ENCODE results near the gene KCTD16. TPM values are rescaled to one million over a fixed set of nuclear protein-coding genes. Genes with fewer than 3 reads are reported as not detected.

KCTD16 gene
- polyA plus RNA-seq, 1 donor (not counting 4 experiments of a cell fraction or from before 2014, with no cell fraction given): 0.04 TPM

GRCh38 chr5:144151026-144151425 lies 19.6 kb upstream of the KCTD16 start:
- dilution Hi-C loops (cut with MboI; ENCODE audit: extremely low pct_ligation_motif_present, low sequenced_read_pairs): no loop called here
- TF ChIP-seq CTCF (optimal IDR thresholded peaks at IDR 0.05 in 1 of 3, IDR thresholded peaks at IDR 0.05 in 1 of 3, conservative IDR thresholded peaks at IDR 0.05 in 1 of 3; ENCODE audit: extremely low read depth in 1 of 3, insufficient read depth in 2 of 3, low read length in 3 of 3): no peak
- no peak for TF ChIP-seq EZH2 (IDR thresholded peaks at IDR 0.05; ENCODE audit: low read length)
- Histone ChIP-seq H4K20me1 (ENCODE audit: control insufficient read depth, extremely low read depth, insufficient read depth, low read length) (no peaks in the 10 kb centered on the region), H3K79me2 (ENCODE audit: control insufficient read depth, insufficient read depth, low read length) (no peaks in the 10 kb centered on the region), H3K4me2 (ENCODE audit: control insufficient read depth, extremely low read depth, insufficient read depth, low read depth, low read length) (no peak overlapping the region), H2AFZ (ENCODE audit: control insufficient read depth, low read length) (no peak overlapping the region), H3K27me3 (ENCODE audit: control insufficient read depth, extremely low read depth, insufficient read depth, low read length) (no peaks in the 10 kb centered on the region), H3K4me3 (ENCODE audit: control insufficient read depth in 2 of 3, extremely low read depth in 1 of 3, insufficient read depth in 2 of 3, low read depth in 1 of 3, low read length in 3 of 3) (no peak overlapping the region), H3K27ac (ENCODE audit: control insufficient read depth, insufficient read depth, low read length) (no peak overlapping the region), H3K9ac (ENCODE audit: control insufficient read depth, extremely low read depth, insufficient read depth, low read length) (no peak overlapping the region), H3K9me1 (ENCODE audit: control insufficient read depth, extremely low read depth, insufficient read depth, low read length) (peaks cover 2% of the 10 kb centered on the region), H3K9me3 (ENCODE audit: control insufficient read depth, low read depth, low read length) (no peaks in the 10 kb centered on the region), H3K4me1 (ENCODE audit: control insufficient read depth, extremely low read depth, insufficient read depth, low read length) (no peaks in the 10 kb centered on the region), H3K36me3 (ENCODE audit: control insufficient read depth in 2 of 2, extremely low read depth in 1 of 2, insufficient read depth in 2 of 2, low read length in 2 of 2) (no peaks in the 10 kb centered on the region)
- no peak for DNase-seq (ENCODE audit: low read depth, low spot score)
- FAIRE-seq: no peak

GRCh38 chr5:144156767-144157171 lies 13.9 kb upstream of the KCTD16 start:
- no peaks in the 10 kb centered on the region for H3K27me3 ChIP-seq (ENCODE audit: control insufficient read depth, extremely low read depth, insufficient read depth, low read length)
- H3K79me2 ChIP-seq (ENCODE audit: control insufficient read depth, insufficient read depth, low read length): no peaks in the 10 kb centered on the region
- peak; percentile 20 for FAIRE-seq
- H3K9ac ChIP-seq (ENCODE audit: control insufficient read depth, extremely low read depth, insufficient read depth, low read length): no peak overlapping the region
- peaks cover 3 to 5% of the 10 kb centered on the region in 2 experiments for H3K36me3 ChIP-seq (ENCODE audit: control insufficient read depth in 2 of 2, extremely low read depth in 1 of 2, insufficient read depth in 2 of 2, low read length in 2 of 2)
- H4K20me1 ChIP-seq (ENCODE audit: control insufficient read depth, extremely low read depth, insufficient read depth, low read length): no peaks in the 10 kb centered on the region
- no peaks in the 10 kb centered on the region for H3K9me1 ChIP-seq (ENCODE audit: control insufficient read depth, extremely low read depth, insufficient read depth, low read length)
- H3K27ac ChIP-seq (ENCODE audit: control insufficient read depth, insufficient read depth, low read length): peak overlapping the region; percentile 18
- dilution Hi-C loops (cut with MboI; ENCODE audit: extremely low pct_ligation_motif_present, low sequenced_read_pairs): no loop called here
- H3K4me3 ChIP-seq (ENCODE audit: control insufficient read depth in 2 of 3, extremely low read depth in 1 of 3, insufficient read depth in 2 of 3, low read depth in 1 of 3, low read length in 3 of 3): no peak overlapping the region
- no peaks in the 10 kb centered on the region for H3K9me3 ChIP-seq (ENCODE audit: control insufficient read depth, low read depth, low read length)
- TF ChIP-seq CTCF (optimal IDR thresholded peaks at IDR 0.05 in 1 of 3, IDR thresholded peaks at IDR 0.05 in 1 of 3, conservative IDR thresholded peaks at IDR 0.05 in 1 of 3; ENCODE audit: extremely low read depth in 1 of 3, insufficient read depth in 2 of 3, low read length in 3 of 3) (no peak), EZH2 (IDR thresholded peaks at IDR 0.05; ENCODE audit: low read length) (no peak)
- H3K4me2 ChIP-seq (ENCODE audit: control insufficient read depth, extremely low read depth, insufficient read depth, low read depth, low read length): no peak overlapping the region
- no peak overlapping the region for H2AFZ ChIP-seq (ENCODE audit: control insufficient read depth, low read length)
- DNase-seq (ENCODE audit: low read depth, low spot score): no peak
- peaks cover 4% of the 10 kb centered on the region for H3K4me1 ChIP-seq (ENCODE audit: control insufficient read depth, extremely low read depth, insufficient read depth, low read length)
